SKM-1 (cell line): ENCODE data around the gene LCE2A.
"Not testable (repeated sequence)": the region's sequence is repeated elsewhere in the genome, so short reads cannot be mapped to it uniquely, and the experiment has no call there.

Source experiments
- DNase-seq: peaks from one replicate; lab custom pipeline; 2025; ENCODE audit not compliant: unreplicated experiment; lab: John Stamatoyannopoulos, UW

The LCE2A gene, protein sequence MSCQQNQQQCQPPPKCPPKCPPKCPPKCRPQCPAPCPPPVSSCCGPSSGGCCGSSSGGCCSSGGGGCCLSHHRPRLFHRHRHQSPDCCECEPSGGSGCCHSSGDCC

DNA sequence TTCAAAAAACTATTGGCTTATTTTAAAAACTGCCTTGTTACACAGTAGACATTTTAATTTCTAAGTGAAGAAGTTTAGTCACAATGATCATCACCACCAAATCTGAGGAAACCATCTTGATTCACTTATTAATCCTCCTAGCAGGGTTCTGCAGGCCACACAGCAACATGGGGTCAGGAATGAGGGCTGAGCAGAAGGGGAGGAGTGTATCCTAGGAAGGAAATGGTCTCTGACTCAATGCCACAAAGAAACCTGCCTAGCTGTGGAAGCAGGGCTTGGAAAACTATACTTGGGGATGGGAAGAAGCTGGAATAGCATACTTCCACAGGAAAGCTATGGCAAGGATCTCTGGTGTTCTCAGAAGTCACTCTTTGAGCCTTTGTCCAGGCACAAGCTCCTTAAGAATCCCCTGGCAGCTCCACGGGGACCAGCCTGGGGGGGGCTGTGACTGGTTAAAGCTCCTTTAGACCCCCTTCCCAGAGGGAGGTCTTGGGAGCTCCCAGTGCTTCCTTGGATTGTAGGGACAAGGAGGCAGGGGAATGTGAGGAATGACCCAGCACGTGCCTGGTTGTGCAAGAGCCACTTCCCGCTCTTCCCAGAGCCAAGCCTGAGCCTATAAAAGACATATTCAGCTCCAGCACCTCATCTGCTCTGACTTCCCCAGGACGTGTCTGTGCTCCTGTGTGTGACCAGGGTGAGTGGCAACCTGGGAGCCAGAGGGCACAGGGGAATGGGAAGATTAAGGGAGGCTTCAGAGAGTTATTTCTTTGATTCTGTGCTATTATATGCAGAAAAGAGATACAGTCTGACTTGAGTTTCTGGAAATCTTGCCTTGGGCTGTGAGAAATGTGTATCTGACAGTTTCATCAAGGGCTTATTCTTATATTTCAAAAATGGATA lies at the start of gene LCE2A:
Gene LCE2A, plus strand, starts transcription at position 645 of the 900 bp plus-strand sequence. CDS start 557 bp downstream, outside the sequence.
- no peak for DNase-seq

DNA sequence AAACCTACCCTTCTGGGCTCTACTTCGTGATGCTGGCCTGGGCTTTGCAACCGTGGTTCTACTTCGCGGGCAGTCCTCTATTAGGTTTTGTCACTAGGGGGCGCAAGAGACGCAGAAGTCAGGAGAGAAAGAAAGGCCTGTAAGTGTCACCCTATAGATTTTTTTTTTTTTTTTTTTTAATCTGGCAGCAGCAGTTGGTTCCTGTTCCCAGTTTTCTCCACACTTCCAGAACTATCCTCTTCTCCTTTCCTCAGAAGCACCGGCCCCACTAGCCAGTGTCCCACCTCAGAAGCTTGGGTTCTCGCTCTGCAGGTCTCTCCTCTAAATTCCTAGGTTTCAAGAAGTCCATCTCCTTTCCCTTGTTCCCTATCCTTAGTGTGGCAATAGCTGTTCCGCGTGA lies 44.0 kb upstream of the LCE2A start:
- peak; percentile 40 for DNase-seq

DNA sequence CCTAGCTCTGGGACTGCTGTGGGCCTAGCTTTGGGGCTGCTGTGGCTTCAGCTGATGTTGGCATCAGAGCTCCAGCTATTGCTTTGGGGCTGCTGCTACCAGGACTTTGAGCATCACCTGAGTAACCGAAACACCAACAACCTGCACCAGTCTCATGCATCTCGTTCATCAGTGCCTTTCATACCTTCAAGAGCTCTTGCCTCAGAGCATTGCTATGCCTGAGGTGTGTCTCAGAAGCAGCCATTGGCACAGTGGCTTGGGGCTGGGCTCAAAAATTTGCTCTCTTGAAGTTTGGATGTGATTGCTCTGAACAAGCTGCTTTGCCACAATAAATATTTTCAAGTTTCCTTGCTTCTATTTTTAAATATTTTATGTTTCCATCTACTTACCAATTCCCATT lies 41.7 kb upstream of the LCE2A start:
- no peak for DNase-seq

DNA sequence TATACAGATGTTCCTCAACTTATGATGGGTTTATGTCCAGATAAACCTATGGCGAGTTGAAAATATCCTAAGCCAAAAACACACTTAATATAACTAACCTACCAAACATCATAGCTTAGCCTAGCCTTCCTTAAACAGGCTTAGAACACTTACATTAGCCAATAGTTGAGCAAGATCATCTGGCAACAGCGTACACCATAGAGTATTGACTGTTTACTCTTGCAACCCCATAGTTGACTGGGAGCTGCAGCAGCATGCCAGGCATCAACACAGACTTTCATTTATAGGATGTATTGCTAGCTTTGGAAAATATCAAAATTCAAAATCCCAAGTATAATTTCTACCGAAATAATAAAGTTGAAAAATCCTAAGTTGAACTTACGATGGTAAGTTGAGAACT lies 40.5 kb upstream of the LCE2A start:
- no peak for DNase-seq

DNA sequence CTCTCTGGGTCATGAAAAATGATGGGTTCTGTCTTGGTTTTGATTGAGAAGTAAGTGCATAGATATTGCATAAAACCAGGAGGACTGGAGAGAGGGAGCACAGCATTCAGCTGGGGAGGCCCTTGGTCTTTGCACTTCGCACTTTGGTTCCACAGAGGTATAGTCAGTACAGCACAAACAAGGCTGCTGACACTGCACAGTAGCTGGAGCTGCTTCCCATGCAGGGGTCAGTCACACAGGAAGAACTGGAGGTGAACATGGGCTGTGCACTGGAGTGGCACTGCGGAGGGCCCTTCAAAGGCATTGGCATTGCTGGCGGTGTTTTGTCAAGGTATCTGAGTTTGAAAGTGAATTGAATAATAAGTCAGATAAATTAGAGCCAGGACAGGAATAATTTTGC lies 39.5 kb upstream of the LCE2A start:
- DNase-seq = no peak

DNA sequence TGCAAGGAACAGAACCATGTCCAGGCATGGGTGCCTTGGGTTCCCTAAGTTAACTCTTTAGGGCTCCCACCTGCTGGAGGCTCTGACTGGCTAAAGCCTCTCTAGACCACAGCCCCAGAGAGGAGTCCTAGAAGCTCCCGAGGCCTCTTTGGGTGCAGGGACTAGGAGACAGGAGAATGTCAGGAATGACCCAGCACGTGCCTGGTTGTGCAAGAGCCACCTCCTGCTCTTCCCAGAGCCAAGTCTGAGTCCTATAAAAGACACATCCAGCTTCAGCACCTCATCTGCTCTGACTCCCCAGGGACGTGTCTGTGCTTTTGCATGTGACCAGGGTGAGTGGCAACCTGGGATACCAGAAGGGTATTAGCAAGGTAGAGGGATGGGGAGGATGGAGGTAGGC lies 35.0 kb upstream of the LCE2A start, which contains the start of gene LCE2D:
Gene LCE2D, plus strand, starts transcription at position 283 of the 400 bp plus-strand sequence. CDS start 726 bp downstream, outside the sequence.
- no peak for DNase-seq

DNA sequence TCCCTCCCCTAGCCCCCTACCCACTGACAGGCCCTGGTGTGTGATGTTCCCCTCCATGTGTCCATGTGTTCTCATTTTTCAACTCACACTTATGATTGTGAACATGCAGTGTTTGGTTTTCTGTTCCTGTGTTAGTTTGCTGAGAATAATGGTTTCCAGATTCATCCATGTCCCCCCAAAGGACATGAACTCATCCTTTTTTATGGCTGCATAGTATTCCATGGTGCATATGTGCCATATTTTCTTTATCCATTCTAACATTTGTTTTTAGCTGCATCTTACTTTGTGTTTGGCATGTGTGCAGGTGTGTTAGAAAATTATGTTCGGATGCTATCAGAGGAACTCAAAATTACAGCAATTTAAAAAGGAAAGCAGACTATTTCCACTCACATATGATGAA lies 32.0 kb upstream of the LCE2A start:
- not testable (repeated sequence) for DNase-seq

DNA sequence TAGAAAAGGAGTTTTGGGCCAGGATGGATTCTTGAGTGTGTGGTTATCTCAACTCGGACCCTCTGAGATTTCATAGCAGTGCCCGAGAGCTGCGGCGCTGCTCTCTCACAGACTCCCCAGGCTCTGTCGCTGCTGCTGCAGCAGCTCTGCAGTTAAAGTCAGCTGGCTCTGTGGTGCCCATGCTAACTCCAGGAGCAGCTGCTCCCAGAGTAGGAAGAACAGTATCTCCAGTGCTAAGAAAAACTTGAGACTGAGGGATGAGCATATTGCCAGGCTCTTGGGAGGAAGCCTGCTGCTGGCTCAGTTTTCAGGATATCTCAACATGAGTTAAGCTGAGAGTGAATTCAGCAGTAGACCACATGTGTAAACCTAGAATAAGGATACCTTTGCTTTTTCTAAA lies 30.5 kb upstream of the LCE2A start:
- no peak for DNase-seq

DNA sequence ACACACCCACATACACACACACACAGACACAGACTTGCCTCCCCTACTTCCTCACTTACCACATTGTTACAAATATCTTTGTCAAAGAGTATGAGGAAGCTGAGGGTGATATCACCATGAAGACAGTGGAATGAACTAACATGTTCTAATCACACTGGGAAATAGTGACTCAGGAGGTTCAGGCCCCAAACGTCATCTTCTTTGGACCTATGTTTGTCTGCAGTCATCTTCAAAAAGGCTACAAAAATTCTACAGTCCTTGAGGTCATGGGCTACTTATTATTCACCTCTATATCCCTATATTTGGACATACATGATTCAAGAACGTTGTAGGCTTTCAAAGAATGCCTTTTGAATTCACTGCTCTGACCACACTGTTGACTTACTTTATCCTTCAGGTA lies 25.1 kb upstream of the LCE2A start:
- no peak for DNase-seq

DNA sequence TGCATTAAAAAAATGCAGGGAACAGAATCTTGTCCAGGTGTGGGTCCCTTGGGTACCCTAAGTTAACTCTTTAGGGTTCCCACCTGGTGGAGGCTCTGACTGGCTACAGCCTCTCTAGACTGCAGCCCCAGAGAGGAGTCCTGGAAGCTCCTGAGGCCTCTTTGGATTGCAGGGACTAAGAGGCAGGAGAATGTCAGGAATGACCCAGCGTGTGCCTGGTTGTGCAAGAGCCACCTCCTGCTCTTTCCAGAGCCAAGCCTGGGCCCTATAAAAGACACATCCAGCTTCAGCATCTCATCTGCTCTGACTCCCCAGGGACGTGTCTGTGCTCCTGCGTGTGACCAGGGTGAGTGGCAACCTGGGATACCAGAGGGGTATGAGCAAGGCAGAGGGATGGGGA lies 23.2 kb upstream of the LCE2A start, which contains the start of gene LCE2C:
Gene LCE2C, plus strand, starts transcription at position 297 of the 400 bp plus-strand sequence. CDS start 737 bp downstream, outside the sequence.
- DNase-seq = not testable (repeated sequence)

DNA sequence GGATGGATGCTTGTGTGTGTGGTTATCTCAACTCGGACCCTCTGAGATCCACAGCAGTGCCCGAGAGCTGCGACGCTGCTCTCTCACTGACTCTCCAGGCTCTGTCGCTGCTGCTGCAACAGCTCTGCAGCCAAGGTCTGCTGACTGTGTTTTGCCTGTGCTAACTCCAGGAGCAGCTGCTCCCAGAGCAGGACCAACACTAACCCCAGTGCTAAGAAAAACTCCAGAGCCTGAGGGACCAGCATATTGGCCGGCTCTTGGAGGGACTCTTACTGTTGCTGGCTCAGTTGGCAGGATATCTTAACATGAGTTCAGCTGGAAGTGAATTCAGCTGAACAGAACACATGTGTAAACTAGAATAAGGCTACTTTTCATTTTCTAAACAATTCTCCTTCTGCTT lies 18.7 kb upstream of the LCE2A start:
- no peak for DNase-seq

DNA sequence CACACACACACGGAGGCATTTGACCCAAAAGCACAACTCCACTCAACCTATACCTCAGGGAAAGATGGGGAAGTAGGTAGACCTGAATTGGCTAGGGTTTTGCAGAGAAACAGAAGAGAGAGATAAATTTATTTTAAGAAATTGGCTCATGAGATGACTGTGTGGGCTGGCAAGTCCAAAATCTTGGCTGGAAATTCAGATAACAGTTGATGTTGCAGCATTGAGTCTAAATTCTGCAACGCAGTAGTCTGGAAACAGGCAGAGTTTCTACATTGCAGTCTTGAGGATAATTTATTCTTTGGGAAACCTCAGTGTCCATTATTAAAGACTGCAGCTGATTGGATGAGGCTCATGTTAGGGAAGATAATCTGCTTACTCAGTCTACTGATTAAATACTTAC lies 16.5 kb upstream of the LCE2A start:
- DNase-seq = no peak

DNA sequence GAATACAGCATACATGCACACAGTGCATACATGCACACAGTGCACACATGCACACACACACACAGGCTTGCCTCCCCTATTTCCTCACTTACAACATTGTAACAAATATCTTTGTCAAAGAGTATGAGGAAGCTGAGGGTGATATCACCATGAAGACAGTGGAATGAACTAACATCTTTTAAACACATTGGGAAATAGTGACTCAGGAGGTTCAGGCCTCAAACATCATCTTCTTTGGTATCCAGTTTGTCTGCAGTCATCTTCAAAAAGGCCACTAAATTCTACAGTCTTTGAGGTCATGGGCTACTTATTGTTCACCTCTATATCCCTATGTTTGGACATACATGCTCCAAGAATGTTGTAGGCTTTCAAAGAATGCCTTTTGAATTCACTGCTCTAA lies 14.3 kb upstream of the LCE2A start:
- DNase-seq = no peak

DNA sequence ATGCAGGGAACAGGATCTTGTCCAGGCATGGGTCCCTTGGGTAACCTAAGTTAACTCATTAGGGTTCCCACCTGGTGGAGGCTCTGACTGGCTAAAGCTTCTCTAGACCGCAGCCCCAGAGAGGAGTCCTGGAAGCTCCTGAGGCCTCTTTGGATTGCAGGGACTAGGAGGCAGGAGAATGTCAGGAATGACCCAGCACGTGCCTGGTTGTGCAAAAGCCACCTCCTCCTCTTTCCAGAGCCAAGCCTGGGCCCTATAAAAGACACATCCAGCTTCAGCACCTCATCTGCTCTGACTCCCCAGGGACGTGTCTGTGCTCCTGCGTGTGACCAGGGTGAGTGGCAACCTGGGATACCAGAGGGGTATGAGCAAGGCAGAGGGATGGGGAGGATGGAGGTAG lies 12.3 kb upstream of the LCE2A start, which contains the start of gene LCE2B:
Gene LCE2B, plus strand, starts transcription at position 301 of the 400 bp plus-strand sequence. CDS start 721 bp downstream, outside the sequence.
- DNase-seq = not testable (repeated sequence)

DNA sequence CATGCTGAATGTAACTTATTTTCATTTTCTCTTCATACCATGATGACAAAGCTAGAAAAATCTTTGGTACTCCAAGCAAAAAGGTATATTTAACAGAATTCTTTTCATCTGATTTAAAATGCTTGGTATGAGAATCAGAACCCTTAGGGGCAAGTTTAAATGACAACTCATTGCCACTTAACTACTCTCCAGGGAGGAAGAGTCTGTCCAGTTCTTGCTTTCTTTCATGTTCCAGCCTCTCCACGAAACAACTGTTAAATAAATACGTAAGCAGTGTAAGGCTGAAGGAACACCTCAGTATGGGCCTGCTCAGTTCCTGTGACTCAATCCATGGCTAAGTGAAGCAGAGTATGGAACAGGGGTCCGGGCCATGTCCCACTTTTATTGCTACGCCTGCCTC lies 1.6 kb downstream of the LCE2A start:
- no peak for DNase-seq

DNA sequence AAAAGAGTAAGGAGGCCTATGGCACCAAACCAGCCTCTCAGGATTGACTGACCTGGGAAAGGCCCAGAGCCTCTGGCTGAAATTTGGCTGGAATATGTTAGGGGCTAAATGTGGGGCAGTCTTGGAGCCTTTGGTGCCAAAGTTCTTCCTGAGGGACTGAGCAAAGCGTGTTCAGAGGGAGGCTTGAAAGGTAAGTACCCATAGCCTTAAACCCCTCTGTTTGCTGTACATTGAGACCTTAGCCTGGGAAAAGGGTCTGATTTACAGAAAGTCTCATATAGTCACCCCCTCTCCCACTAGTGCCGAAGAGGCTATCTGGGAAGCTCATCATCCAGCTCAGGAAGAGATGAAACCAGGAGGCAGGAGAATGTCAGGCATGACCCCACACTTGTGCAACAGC lies 9.7 kb downstream of the LCE2A start, which contains the start of gene LCE4A:
Gene LCE4A, plus strand, starts transcription at position 301 of the 400 bp plus-strand sequence. CDS start 916 bp downstream, outside the sequence.
- DNase-seq = no peak

DNA sequence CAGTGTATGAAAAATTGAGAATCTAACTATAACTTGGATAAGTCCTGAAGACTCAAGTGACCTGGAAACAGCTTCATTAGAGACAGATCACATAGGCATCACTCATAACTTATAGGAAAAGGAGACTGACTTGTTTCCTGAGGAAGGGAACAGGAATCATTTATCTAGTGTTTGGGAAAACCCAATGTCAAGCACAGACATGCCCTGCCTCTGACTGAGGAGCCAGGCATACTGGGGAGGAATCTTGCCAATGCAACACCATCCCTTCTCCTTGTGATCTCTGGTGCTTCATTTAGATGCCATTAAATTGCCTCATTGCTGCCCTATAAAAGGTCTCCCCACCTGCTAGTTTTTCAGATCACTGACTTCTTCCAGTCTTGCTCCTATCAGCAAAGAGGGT lies 20.1 kb downstream of the LCE2A start:
- DNase-seq = no peak

DNA sequence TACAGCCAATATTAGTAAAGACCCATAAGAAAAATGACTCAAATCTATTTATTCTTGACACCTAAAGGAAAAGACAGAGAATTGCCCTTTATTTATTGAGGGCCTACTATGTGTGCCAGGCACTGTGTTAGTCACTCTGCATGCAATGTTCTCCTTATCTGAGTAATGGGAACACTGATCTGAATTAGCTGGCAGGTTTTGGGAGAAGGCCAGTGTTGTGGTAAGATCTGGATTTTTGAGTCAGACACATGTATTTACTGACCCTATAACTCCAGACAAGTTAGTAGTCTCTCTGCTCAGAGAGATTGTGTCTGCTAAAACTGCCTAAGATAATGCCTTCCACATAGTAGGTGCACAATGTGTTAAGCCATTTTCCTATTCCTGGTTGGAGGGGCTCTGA lies 27.1 kb downstream of the LCE2A start:
- DNase-seq = no peak

DNA sequence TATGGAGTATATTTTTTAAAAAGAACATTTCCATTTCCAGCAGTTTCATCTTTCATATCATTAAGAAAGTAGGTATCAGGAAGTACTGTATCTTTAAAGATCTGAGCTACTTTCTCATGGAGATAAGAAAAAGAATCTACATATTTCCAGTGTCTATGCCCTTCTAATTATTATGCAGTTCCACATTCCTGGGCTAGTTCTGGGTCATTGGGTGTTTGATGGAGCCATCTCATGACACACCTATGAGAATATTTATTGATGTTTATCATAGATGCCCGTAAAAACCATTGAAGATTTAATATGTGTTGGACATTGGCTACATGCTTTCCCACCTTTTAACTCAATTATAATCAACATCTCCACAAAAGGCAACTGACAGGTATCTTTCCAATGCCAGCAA lies 30.8 kb downstream of the LCE2A start:
- no peak for DNase-seq

DNA sequence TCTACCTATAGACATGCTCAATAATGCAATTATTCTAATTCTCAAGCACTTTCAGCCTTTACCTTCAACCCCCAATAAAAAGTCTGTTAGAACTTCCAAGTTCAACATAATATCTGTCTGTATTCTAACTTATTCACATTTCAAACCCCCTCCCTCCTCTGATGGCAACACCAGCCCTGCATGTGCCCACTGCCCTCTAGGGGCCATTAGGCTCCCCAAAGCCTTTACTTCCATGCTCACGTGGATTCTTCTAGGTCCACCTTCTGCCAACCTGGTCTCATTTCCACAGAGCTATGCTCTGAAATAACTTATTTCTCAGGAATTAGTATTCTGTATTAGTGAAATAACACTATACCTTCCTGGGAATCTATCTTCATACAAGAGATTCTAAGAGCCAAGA lies 37.5 kb downstream of the LCE2A start:
- DNase-seq = no peak

DNA sequence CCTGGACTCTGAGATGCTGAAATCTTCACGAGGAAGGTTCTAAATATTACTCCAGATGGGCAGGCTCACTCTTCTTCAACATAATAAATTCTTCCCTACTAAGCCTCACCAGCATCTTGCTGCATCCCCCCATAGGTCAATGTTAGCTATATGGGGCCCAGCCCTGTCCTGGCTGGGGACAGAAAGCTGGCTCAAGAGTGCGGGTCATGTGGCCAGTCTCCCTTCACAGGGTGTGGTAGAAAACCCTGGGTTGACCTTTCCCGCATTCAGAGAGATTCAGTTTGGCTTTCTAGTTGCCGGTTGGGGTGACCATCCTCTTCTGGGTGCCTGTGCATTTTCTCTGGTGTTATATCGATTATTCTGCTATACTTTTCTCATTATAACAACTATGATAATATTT lies 39.9 kb downstream of the LCE2A start:
- no peak for DNase-seq

DNA sequence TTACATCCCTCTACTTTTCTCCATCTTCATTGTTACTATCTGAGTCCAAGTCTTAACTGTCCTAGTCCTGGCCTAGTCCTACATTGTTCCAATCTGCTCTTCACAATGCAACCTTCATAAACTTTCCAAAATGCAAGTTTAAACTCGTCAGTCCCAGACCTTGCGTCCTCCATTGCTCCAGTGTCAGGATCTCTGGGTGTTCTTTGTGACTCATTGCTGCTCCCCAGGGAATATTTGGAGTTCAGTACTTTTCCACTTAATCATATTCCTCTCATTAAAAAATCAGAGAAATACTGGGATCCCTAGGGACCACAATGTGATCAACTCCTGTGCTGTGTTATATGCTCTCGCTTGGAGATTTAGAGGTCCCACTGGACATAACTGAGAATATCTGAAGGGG lies 41.7 kb downstream of the LCE2A start:
- DNase-seq = no peak
